Suppressor macrophage (primary cell): Measurements from ENCODE around the gene ZNF185.
"Not testable (repeated sequence)": the region's sequence is repeated elsewhere in the genome, so short reads cannot be mapped to it uniquely, and the experiment has no call there.

ENCODE experiments used
- DNase-seq, 4 experiments: peaks; one replicate each; pipeline ENCODE4 v3.0.0-alpha.2; 2020 to 2022

Gene ZNF185

GRCh38 chrX:152895724-152896420 lies 2.0 kb upstream of the ZNF185 start:
- DNase-seq, result no peak

- DNase-seq, result peak; percentile 8 to 52 (median 20)
Observed at GRCh38 chrX:152896450-152896849, 1.4 kb upstream of the ZNF185 start.

- no peak for DNase-seq
Observed at GRCh38 chrX:152898442-152898841, 575 bp downstream of the ZNF185 start.

- DNase-seq, result no peak
Observed at GRCh38 chrX:152899111-152899873, 1.4 kb downstream of the ZNF185 start.

GRCh38 chrX:152899874-152900719 lies 2.2 kb downstream of the ZNF185 start:
- no peak for DNase-seq

- no peak for DNase-seq
Observed at GRCh38 chrX:152900937-152901445, 3.1 kb downstream of the ZNF185 start.

GRCh38 chrX:152901816-152902501 lies 4.1 kb downstream of the ZNF185 start:
- DNase-seq, result no peak

GRCh38 chrX:152902502-152902820 lies 4.6 kb downstream of the ZNF185 start:
- DNase-seq, result no peak

- DNase-seq, result no peak
Observed at GRCh38 chrX:152903589-152903988, 5.7 kb downstream of the ZNF185 start.

- DNase-seq, result peak; percentile 57 to 75 (median 62)
Observed at GRCh38 chrX:152904151-152905080, 6.5 kb downstream of the ZNF185 start.

GRCh38 chrX:152905081-152905420 lies 7.2 kb downstream of the ZNF185 start:
- DNase-seq, result no peak

GRCh38 chrX:152907084-152907651 lies 9.3 kb downstream of the ZNF185 start:
- peak in 3 of 4 experiments; percentile 27 to 65 (median 41) for DNase-seq

- DNase-seq, result no peak
Observed at GRCh38 chrX:152908486-152908885, 10.6 kb downstream of the ZNF185 start.

- DNase-seq, result not testable (repeated sequence)
Observed at GRCh38 chrX:152910018-152910417, 12.2 kb downstream of the ZNF185 start.

GRCh38 chrX:152912106-152912505 lies 14.2 kb downstream of the ZNF185 start:
- DNase-seq, result peak in 1 of 4 experiments; percentile 14

GRCh38 chrX:152912641-152913040 lies 14.8 kb downstream of the ZNF185 start:
- DNase-seq, result no peak

- DNase-seq, result peak; percentile 54 to 77 (median 68)
Observed at GRCh38 chrX:152913346-152913745, 15.5 kb downstream of the ZNF185 start.

GRCh38 chrX:152913910-152914309 lies 16.0 kb downstream of the ZNF185 start:
- no peak for DNase-seq

GRCh38 chrX:152915541-152916241 lies 17.8 kb downstream of the ZNF185 start:
- DNase-seq, result peak; percentile 57 to 75 (median 70)
